CD4-positive, alpha-beta T cell (primary cell): ENCODE data around the gene KRT15. TPM values are rescaled to one million over a fixed set of nuclear protein-coding genes. Genes with fewer than 3 reads are reported as not detected.

ENCODE experiments used
- ATAC-seq: fragments of 200-7000 bp; cut with Tn5 transposase; one replicate; pipeline ENCODE4 v1.10.0; 2022; ENCODE audit warnings: mild to moderate bottlenecking; ENCODE audit not compliant: poor library complexity
- CTCF ChIA-PET: fragments of 350-600 bp; sonication (Branson Sonifier 250); formaldehyde crosslinking; loops from one replicate; lab custom pipeline; 2021; ENCODE audit warnings: antibody characterized with exemption, inconsistent platforms; lab: Charles Lee
- POLR2A ChIA-PET: fragments of 350-600 bp; sonication (Branson Sonifier 250); formaldehyde crosslinking; loops from one replicate; lab custom pipeline; 2021; ENCODE audit warnings: antibody characterized with exemption, inconsistent platforms; lab: Charles Lee
- DNase-seq, 14 experiments: peaks; one replicate each; pipeline ENCODE4 v3.0.0-alpha.2; 2013 to 2020; ENCODE audit warnings: mixed read lengths in 2 of 14
- H3K27ac ChIP-seq, 2 donors: one replicate each; pipeline versions ENCODE4 v1.5.1 to v1.7.0; 2013; ENCODE audit warnings: low read length in 2 of 2, low read depth in 1 of 2, mild to moderate bottlenecking in 1 of 2
- H3K27me3 ChIP-seq, 2 experiments: 1 replicate in 1 of 2; 2 replicates in 1 of 2; pipeline versions ENCODE4 v1.6.1 to v1.7.0; 2013; ENCODE audit warnings: low read length in 2 of 2, control low read depth in 1 of 2, mild to moderate bottlenecking in 1 of 2, moderate library complexity in 1 of 2; ENCODE audit not compliant: insufficient read depth in 2 of 2, control insufficient read depth in 1 of 2
- H3K36me3 ChIP-seq: one replicate; pipeline ENCODE4 v1.6.1; 2013; ENCODE audit warnings: low read length, control low read depth; ENCODE audit not compliant: insufficient read depth
- H3K4me1 ChIP-seq: one replicate; pipeline ENCODE4 v1.6.1; 2013; ENCODE audit warnings: low read length, control low read depth; ENCODE audit not compliant: insufficient read depth
- H3K4me3 ChIP-seq: one replicate; pipeline ENCODE4 v1.5.1; 2013; ENCODE audit warnings: mild to moderate bottlenecking, low read length, moderate library complexity
- H3K9me3 ChIP-seq, 2 experiments: 1 replicate in 1 of 2; 2 replicates in 1 of 2; pipeline versions ENCODE4 v1.6.1 to v1.7.0; 2013; ENCODE audit warnings: low read length in 2 of 2, mild to moderate bottlenecking in 2 of 2, control low read depth in 1 of 2, moderate library complexity in 1 of 2; ENCODE audit not compliant: control insufficient read depth in 1 of 2, insufficient read depth in 1 of 2
- H3K27ac Mint-ChIP-seq: one replicate; pipeline ENCODE4 v1.8.0; 2020; ENCODE audit warnings: mixed read lengths
- H3K27me3 Mint-ChIP-seq: one replicate; pipeline ENCODE4 v1.8.0; 2021; ENCODE audit warnings: mixed read lengths
- H3K36me3 Mint-ChIP-seq: one replicate; pipeline ENCODE4 v1.8.0; 2021; ENCODE audit warnings: low read depth, mixed read lengths
- H3K4me1 Mint-ChIP-seq: one replicate; pipeline ENCODE4 v1.8.0; 2021; ENCODE audit warnings: low read depth, mixed read lengths
- H3K4me3 Mint-ChIP-seq: one replicate; pipeline ENCODE4 v1.8.0; 2020; ENCODE audit warnings: mild to moderate bottlenecking, mixed read lengths
- H3K9me3 Mint-ChIP-seq: one replicate; pipeline ENCODE4 v1.8.0; 2020; ENCODE audit warnings: mixed read lengths
- intact Hi-C, 2 experiments: fragments of 100-400 bp; cut with DNase I in 1 of 2; cut with micrococcal nuclease in 1 of 2; formaldehyde crosslinking; loops; one replicate each; pipeline versions ENCODE4 v1.15.1 to v1.9.0; 2023 to 2025; cut with DNase I, micrococcal nuclease
- total RNA-seq, 174 experiments: library from RNA in 2 of 174; stranded (reverse) in 2 of 174; gene quantifications; one replicate each; pipeline ENCODE4 v1.2.3 and lab custom pipeline; 2021 to 2026
- TF ChIP-seq, protein P1 (sequence below): fragments of 200-600 bp; IDR thresholded peaks from one replicate; pipeline ENCODE4 v1.8.0; 2022; ENCODE audit warnings: antibody characterized with exemption, mild to moderate bottlenecking

KRT15 gene
- total RNA-seq, 2 experiments from 2014 or later: not detected

DNA sequence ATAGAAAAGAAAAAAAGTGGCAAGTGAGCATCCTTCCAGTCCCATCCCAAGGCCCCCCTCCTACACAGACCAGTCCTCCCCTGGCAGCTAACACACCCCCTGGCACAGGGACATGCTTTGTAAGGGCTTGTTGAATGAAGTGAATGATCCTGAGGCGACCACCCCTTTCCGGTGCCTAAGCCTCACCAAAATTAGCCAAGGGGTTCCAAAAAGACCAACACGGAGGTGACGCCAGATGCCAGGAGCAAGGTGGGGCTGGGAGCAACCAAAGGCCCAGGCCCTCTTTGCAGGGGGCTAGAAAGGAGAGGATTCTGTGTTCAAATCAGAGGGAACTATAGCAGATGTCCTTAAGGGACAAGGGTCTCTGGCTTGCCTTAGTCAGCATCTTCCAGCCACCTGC lies 43.3 kb downstream of the KRT15 start:
- no peak for ATAC-seq

DNA sequence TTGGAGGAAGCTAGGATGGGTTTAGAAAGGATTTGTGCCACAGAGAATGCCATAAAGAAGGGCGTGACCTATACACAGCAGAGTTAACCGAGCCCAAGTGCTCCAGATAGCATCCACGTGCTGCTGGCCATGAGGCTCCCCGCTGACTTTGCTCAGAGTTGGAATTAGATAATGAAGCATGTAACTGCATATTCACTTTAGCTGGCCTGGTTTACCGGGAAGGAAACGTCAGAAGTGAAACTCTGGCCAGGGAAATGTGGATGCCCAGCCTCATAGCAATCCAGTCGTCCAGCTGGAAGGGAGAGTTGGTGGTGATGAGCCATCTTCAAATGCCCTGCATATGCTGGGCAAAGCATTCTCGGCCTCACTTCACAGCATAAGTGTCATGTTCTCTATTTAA lies 43.8 kb downstream of the KRT15 start:
- Mint-ChIP-seq H3K4me1 (no peaks in the 10 kb centered on the region), H3K27ac (no peak overlapping the region), H3K27me3 (peaks cover 4% of the 10 kb centered on the region), H3K9me3 (peaks cover 4% of the 10 kb centered on the region), H3K4me3 (no peak overlapping the region), H3K36me3 (no peaks in the 10 kb centered on the region)
- H3K27ac ChIP-seq: no peak overlapping the region
- H3K4me3 ChIP-seq: no peak overlapping the region
- no peaks in the 10 kb centered on the region for H3K4me1 ChIP-seq
- ChIA-PET POLR2A (no interaction called here), CTCF (no interaction called here)
- intact Hi-C loops: loop anchor here in 1 of 2 experiments (5.0 kb wide), 1 partner anchor 58 kb away; no protein-coding TSS in a partner anchor
- TF ChIP-seq, protein P1, sequence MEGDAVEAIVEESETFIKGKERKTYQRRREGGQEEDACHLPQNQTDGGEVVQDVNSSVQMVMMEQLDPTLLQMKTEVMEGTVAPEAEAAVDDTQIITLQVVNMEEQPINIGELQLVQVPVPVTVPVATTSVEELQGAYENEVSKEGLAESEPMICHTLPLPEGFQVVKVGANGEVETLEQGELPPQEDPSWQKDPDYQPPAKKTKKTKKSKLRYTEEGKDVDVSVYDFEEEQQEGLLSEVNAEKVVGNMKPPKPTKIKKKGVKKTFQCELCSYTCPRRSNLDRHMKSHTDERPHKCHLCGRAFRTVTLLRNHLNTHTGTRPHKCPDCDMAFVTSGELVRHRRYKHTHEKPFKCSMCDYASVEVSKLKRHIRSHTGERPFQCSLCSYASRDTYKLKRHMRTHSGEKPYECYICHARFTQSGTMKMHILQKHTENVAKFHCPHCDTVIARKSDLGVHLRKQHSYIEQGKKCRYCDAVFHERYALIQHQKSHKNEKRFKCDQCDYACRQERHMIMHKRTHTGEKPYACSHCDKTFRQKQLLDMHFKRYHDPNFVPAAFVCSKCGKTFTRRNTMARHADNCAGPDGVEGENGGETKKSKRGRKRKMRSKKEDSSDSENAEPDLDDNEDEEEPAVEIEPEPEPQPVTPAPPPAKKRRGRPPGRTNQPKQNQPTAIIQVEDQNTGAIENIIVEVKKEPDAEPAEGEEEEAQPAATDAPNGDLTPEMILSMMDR: no peak
- H3K9me3 ChIP-seq: no peaks in the 10 kb centered on the region
- H3K27me3 ChIP-seq: no peaks in the 10 kb centered on the region
- no peaks in the 10 kb centered on the region for H3K36me3 ChIP-seq
- ATAC-seq: no peak
- DNase-seq: no peak

More for the DNA sequence above, 43.3 kb downstream of the KRT15 start:
- ChIA-PET POLR2A (no interaction called here), CTCF (no interaction called here)
- Histone ChIP-seq H3K27ac (no peak overlapping the region), H3K9me3 (no peaks in the 10 kb centered on the region), H3K4me3 (no peak overlapping the region), H3K36me3 (no peaks in the 10 kb centered on the region), H3K4me1 (no peaks in the 10 kb centered on the region), H3K27me3 (no peaks in the 10 kb centered on the region)
- H3K4me3 Mint-ChIP-seq: no peak overlapping the region
- no peak overlapping the region for H3K27ac Mint-ChIP-seq
- no peaks in the 10 kb centered on the region for H3K36me3 Mint-ChIP-seq
- H3K4me1 Mint-ChIP-seq: no peaks in the 10 kb centered on the region
- peaks cover 4% of the 10 kb centered on the region for H3K9me3 Mint-ChIP-seq
- TF ChIP-seq, protein P1: no peak
- DNase-seq: no peak
- intact Hi-C loops: loop anchor here in 1 of 2 experiments (5.0 kb wide), 1 partner anchor 58 kb away; no protein-coding TSS in a partner anchor
- peaks cover 4% of the 10 kb centered on the region for H3K27me3 Mint-ChIP-seq

DNA sequence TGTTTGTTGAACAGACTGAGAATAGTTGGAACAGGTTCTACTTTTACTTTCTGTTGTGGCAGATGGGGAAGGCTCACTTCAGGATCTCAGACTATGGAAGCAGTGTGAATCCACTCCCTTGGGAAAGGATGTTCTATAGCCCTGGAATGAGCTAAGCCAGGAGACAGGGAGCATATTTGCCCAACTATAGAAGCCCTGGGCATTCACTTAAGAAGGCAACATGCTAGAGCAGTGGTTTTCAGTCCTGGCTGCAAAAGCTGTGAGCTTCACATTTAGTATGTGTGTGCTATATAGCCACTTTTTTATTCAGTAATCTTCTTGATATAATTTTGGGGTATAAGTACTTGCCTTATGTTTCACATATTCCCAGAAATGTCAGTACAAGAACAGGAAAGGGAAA lies 50.3 kb downstream of the KRT15 start:
- no peaks in the 10 kb centered on the region for H3K4me1 ChIP-seq
- peaks cover 4% of the 10 kb centered on the region for H3K9me3 Mint-ChIP-seq
- no peaks in the 10 kb centered on the region for H3K4me1 Mint-ChIP-seq
- no peak overlapping the region for H3K27ac ChIP-seq
- H3K4me3 ChIP-seq: no peak overlapping the region
- ChIA-PET POLR2A (no interaction called here), CTCF (no interaction called here)
- H3K27ac Mint-ChIP-seq: no peak overlapping the region
- DNase-seq (no peak), ATAC-seq (no peak)
- TF ChIP-seq, protein P1: no peak
- peaks cover 4% of the 10 kb centered on the region for H3K27me3 Mint-ChIP-seq
- H3K27me3 ChIP-seq: peaks cover 0 to 7% of the 10 kb centered on the region in 2 experiments
- intact Hi-C loops: no loop called here
- H3K4me3 Mint-ChIP-seq: no peak overlapping the region
- H3K9me3 ChIP-seq: peaks cover 0 to 16% of the 10 kb centered on the region in 2 experiments
- H3K36me3 Mint-ChIP-seq: no peaks in the 10 kb centered on the region
- no peaks in the 10 kb centered on the region for H3K36me3 ChIP-seq
